ENCODE results near the gene LHFPL6. TPM values are rescaled to one million over a fixed set of nuclear protein-coding genes. Genes with fewer than 3 reads are reported as not detected.

LHFPL6 gene
- total RNA-seq, 1 donor from 2014 or later = 31.4 TPM

DNA sequence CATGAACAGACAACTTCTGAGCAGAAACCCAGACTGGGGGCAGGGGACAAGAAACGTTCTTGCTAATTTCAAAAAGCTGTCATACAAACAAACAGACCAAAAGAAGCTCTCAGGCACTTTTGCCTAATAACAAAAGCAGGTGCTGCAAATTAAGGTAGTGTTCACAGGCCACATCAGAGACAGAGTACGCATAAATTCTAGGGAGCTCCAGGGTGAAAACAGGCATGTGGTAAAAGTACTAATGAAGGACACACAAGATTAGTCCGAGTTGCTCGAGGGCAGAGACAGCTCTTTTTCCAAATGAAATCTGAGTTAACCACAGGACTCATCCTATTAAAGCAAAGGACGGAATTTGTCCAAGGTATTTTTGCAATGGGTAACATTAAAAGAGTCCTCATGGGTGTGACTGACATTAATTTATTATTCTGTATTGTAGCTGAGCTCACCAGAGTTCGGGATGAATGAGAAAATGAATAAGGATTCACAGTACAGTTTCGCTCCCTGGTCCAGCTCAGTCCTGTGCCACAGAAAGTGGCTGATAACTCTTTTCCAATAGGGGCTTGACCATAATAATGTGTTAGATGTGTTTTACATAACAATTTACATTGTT, 197.3 kb downstream of the LHFPL6 start:
- Mint-ChIP-seq H3K27me3 (ENCODE audit: low read depth, unreplicated experiment) (no peaks in the 10 kb centered on the region), H3K4me3 (ENCODE audit: unreplicated experiment) (no peak overlapping the region), H3K9me3 (ENCODE audit: unreplicated experiment) (no peaks in the 10 kb centered on the region), H3K4me1 (ENCODE audit: low read depth, unreplicated experiment) (peaks cover 29% of the 10 kb centered on the region), H3K36me3 (ENCODE audit: low read depth, unreplicated experiment) (no peaks in the 10 kb centered on the region), H3K27ac (ENCODE audit: unreplicated experiment) (no peak overlapping the region)
- no peak overlapping the region for H3K27ac ChIP-seq (ENCODE audit: low read depth, low read length)
- H4K20me1 ChIP-seq (ENCODE audit: insufficient read depth, low read length) = no peaks in the 10 kb centered on the region
- DNase-seq (ENCODE audit: low read depth) (no peak), FAIRE-seq (no peak)
- TF ChIP-seq, protein P1, sequence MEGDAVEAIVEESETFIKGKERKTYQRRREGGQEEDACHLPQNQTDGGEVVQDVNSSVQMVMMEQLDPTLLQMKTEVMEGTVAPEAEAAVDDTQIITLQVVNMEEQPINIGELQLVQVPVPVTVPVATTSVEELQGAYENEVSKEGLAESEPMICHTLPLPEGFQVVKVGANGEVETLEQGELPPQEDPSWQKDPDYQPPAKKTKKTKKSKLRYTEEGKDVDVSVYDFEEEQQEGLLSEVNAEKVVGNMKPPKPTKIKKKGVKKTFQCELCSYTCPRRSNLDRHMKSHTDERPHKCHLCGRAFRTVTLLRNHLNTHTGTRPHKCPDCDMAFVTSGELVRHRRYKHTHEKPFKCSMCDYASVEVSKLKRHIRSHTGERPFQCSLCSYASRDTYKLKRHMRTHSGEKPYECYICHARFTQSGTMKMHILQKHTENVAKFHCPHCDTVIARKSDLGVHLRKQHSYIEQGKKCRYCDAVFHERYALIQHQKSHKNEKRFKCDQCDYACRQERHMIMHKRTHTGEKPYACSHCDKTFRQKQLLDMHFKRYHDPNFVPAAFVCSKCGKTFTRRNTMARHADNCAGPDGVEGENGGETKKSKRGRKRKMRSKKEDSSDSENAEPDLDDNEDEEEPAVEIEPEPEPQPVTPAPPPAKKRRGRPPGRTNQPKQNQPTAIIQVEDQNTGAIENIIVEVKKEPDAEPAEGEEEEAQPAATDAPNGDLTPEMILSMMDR (IDR thresholded peaks at IDR 0.05; ENCODE audit: insufficient read depth, low read depth, low read length) = no peak
- no peak for TF ChIP-seq EZH2 (IDR thresholded peaks at IDR 0.05; ENCODE audit: insufficient read depth, low read length)
- H2AFZ ChIP-seq (ENCODE audit: low read depth, low read length) = no peak overlapping the region
- H3K79me2 ChIP-seq (ENCODE audit: insufficient read depth, low read length) = peaks cover 2% of the 10 kb centered on the region
- H3K9ac ChIP-seq (ENCODE audit: low read length) = no peak overlapping the region
- no peaks in the 10 kb centered on the region for H3K36me3 ChIP-seq (ENCODE audit: insufficient read depth, low read length)
- no peaks in the 10 kb centered on the region for H3K9me3 ChIP-seq (ENCODE audit: insufficient read depth, low read depth, low read length)
- H3K27me3 ChIP-seq (ENCODE audit: insufficient read depth, low read length) = no peaks in the 10 kb centered on the region
- H3K4me1 ChIP-seq (ENCODE audit: insufficient read depth, low read length) = peaks cover 4% of the 10 kb centered on the region
- no peak overlapping the region for H3K4me3 ChIP-seq (ENCODE audit: insufficient read depth, low read depth, low read length)
- H3K4me2 ChIP-seq (ENCODE audit: low read length) = no peak overlapping the region

DNA sequence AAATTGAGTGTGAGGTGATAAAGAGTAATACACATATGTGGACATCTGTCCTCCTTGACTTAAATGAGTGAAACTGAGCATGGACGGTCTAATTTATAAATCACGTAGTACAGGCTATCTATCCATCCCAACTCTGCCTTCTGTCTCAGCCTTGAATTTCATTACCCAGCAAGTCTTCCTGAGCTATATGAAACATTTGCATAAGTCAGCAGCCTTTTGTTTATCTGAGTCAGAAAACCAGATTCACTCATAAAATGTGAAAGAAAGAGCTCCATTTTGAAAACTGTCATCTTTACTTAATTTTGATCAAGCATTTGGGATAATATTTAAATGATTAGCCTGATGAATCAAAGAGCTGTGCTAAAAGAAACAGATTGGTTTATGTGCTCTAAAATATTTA, 197.9 kb downstream of the LHFPL6 start:
- Mint-ChIP-seq H3K36me3 (ENCODE audit: low read depth, unreplicated experiment) (no peaks in the 10 kb centered on the region), H3K9me3 (ENCODE audit: unreplicated experiment) (no peaks in the 10 kb centered on the region), H3K4me1 (ENCODE audit: low read depth, unreplicated experiment) (peaks cover 23% of the 10 kb centered on the region), H3K27me3 (ENCODE audit: low read depth, unreplicated experiment) (no peaks in the 10 kb centered on the region), H3K27ac (ENCODE audit: unreplicated experiment) (no peak overlapping the region), H3K4me3 (ENCODE audit: unreplicated experiment) (no peak overlapping the region)
- Histone ChIP-seq H3K4me2 (ENCODE audit: low read length) (no peak overlapping the region), H3K79me2 (ENCODE audit: insufficient read depth, low read length) (peaks cover 2% of the 10 kb centered on the region), H3K27me3 (ENCODE audit: insufficient read depth, low read length) (no peaks in the 10 kb centered on the region), H3K27ac (ENCODE audit: low read depth, low read length) (no peak overlapping the region), H3K9ac (ENCODE audit: low read length) (no peak overlapping the region), H2AFZ (ENCODE audit: low read depth, low read length) (no peak overlapping the region), H3K4me3 (ENCODE audit: insufficient read depth, low read depth, low read length) (no peak overlapping the region), H3K36me3 (ENCODE audit: insufficient read depth, low read length) (no peaks in the 10 kb centered on the region), H3K4me1 (ENCODE audit: insufficient read depth, low read length) (peaks cover 3% of the 10 kb centered on the region), H3K9me3 (ENCODE audit: insufficient read depth, low read depth, low read length) (no peaks in the 10 kb centered on the region), H4K20me1 (ENCODE audit: insufficient read depth, low read length) (no peaks in the 10 kb centered on the region)
- no peak for TF ChIP-seq EZH2 (IDR thresholded peaks at IDR 0.05; ENCODE audit: insufficient read depth, low read length)
- TF ChIP-seq, protein P1 (IDR thresholded peaks at IDR 0.05; ENCODE audit: insufficient read depth, low read depth, low read length) = no peak
- FAIRE-seq (no peak), DNase-seq (ENCODE audit: low read depth) (no peak)

DNA sequence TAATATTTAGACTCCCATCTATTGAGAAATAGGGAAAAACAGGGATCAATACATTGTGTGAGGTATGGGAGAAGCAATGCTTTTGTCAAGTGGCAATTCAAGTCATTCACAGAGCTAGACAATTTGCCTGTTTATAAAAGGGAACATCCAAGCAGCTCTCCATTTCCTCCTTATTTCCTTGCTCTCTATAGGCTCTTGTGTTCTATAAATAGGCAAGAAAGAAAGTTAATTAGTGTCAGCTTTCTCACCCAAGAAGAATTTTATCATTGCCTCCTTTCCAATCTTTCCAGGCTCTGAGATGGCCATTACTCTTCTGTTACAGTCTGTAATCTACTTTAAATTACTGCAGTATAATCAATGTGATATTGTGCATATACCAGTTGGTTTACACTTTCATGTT, 199.9 kb downstream of the LHFPL6 start:
- peaks cover 2% of the 10 kb centered on the region for H3K9me3 Mint-ChIP-seq (ENCODE audit: unreplicated experiment)
- H3K4me3 Mint-ChIP-seq (ENCODE audit: unreplicated experiment) = no peak overlapping the region
- no peak overlapping the region for H3K27ac Mint-ChIP-seq (ENCODE audit: unreplicated experiment)
- Histone ChIP-seq H3K79me2 (ENCODE audit: insufficient read depth, low read length) (peaks cover 2% of the 10 kb centered on the region), H4K20me1 (ENCODE audit: insufficient read depth, low read length) (no peaks in the 10 kb centered on the region), H3K27ac (ENCODE audit: low read depth, low read length) (no peak overlapping the region), H3K4me1 (ENCODE audit: insufficient read depth, low read length) (peaks cover 3% of the 10 kb centered on the region), H3K27me3 (ENCODE audit: insufficient read depth, low read length) (no peaks in the 10 kb centered on the region), H3K4me3 (ENCODE audit: insufficient read depth, low read depth, low read length) (no peak overlapping the region), H3K9ac (ENCODE audit: low read length) (no peak overlapping the region), H3K4me2 (ENCODE audit: low read length) (no peak overlapping the region), H3K9me3 (ENCODE audit: insufficient read depth, low read depth, low read length) (no peaks in the 10 kb centered on the region), H3K36me3 (ENCODE audit: insufficient read depth, low read length) (no peaks in the 10 kb centered on the region), H2AFZ (ENCODE audit: low read depth, low read length) (no peak overlapping the region)
- TF ChIP-seq, protein P1 (IDR thresholded peaks at IDR 0.05; ENCODE audit: insufficient read depth, low read depth, low read length) = no peak
- no peak for TF ChIP-seq EZH2 (IDR thresholded peaks at IDR 0.05; ENCODE audit: insufficient read depth, low read length)
- H3K36me3 Mint-ChIP-seq (ENCODE audit: low read depth, unreplicated experiment) = no peaks in the 10 kb centered on the region
- DNase-seq (ENCODE audit: low read depth) (no peak), FAIRE-seq (no peak)
- peaks cover 16% of the 10 kb centered on the region for H3K4me1 Mint-ChIP-seq (ENCODE audit: low read depth, unreplicated experiment)
- no peaks in the 10 kb centered on the region for H3K27me3 Mint-ChIP-seq (ENCODE audit: low read depth, unreplicated experiment)

Measured in astrocyte (in vitro differentiated cells and primary cell).